DMS153 treated with DMSO at 0.1 percent for 48 hours (cell line): ENCODE data around the gene ASPHD1.
"Not testable (repeated sequence)": the region's sequence is repeated elsewhere in the genome, so short reads cannot be mapped to it uniquely, and the experiment has no call there.

Experiments used
- DNase-seq: peaks from one replicate; lab custom pipeline; 2025; ENCODE audit not compliant: unreplicated experiment; lab: John Stamatoyannopoulos, UW

Gene ASPHD1

DNA sequence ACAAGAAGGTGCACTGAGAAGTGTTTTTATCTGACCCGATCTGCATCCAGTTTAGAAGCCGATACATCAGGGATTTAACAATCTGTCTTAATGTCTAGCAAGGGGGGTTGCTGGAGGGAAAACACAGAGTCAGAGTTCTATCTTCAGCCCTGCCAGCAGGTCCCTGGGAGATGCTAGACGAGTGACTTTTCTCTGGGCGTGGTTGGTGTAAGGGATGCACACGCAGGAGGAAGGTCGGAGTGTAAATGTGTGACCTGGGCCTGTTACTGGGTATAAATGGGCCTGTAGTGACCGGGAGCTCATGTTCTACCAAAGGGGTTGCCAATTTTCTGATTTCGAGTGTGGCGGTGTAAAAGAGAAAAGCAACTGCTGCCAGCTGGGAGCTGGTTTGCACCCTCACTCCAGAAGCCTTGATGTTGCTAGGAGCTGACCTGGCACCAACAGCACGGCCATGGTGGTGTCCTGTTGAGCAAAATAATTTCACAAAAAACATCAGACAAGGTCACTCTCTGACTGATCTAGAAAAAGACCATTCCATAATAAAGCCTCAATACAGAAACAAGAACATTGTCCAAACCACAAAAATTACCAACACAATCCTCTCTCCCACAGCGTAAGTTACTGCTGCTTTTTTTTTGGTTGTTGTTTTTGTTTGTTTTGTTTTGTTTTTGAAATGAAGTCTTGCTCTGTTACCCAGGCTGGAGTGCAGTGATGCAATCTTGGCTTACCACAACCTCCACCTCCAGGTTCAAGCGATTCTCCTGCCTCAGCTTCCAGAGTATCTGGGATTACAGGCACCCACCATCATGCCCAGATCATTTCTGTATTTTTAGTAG lies 27.0 kb downstream of the ASPHD1 start:
- DNase-seq, result no peak

DNA sequence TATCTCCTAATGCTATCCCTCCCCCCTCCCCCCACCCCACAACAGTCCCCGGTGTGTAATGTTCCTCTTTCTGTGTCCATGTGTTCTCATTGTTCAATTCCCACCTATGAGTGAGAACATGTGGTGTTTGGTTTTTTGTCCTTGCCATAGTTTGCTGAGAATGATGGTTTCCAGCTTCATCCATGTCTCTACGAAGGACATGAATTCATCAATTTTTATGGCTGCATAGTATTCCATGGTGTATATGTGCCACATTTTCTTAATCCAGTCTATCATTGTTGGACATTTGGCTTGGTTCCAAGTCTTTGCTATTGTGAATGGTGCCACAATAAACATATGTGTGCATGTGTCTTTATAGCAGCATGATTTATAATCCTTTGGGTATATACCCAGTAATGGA lies 31.5 kb downstream of the ASPHD1 start:
- DNase-seq, result not testable (repeated sequence)

DNA sequence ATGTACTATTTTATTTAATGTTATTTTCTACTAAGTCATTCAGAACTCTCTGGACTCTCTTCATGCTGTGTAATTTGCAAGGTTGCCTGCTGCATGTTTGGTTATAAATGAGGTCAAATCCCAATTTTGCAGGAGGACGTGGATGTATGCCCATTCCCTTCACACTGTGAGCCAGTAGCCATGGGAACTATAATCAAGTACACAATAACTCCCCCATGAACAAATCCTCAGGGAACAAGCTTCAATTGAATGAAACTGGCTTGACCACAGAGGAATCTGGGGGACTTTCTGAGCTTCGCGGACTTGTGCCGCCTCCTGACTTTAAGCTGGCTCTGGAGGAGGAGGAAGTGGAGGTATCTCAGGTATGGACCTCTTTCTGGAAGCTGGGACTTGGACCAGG lies 40.4 kb downstream of the ASPHD1 start:
- DNase-seq, result no peak

DNA sequence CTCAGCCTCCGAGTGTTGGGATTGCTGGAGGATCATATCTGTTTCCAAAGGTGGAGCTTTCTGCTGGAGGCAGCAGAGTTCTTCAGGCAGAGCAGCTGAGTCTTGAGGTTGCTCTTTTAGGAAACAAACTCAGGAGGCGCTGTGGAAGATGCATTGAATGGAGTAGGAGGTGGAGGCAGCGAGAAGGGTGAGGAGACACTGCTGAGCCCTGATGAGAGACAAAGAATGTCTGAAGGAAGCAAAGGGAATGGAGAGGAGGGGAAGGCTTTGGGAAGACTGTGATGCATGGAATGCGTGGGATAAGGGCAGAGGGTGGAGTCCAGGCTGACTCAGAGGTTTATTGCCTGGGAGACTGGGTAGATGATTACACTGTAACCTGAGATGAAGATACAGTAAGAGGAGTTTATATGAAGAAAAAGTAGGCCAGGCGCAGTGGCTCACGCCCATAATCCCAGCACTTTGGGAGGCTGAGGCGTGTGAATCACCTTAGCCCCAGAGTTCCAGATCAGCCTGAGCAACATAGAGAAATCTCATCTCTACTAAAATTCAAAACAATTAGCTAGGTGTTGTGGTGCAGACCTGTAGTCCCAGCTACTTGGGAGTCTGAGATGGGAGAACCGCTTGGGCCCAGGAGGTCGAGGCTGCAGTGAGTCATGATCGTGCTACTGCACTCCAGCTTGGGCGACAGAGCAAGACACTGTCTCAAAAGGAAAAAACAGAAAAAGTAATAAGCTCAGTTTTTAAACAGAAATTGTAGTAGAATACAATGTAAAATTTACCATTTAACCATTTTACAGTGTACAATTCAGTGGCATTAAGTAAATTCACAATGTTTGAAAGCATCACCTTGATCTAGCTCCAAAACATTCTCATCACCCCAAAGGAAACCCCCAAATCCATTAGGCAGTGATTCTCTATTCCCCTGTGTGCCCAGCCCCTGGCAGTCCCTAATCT lies 43.8 kb downstream of the ASPHD1 start:
- no peak for DNase-seq

DNA sequence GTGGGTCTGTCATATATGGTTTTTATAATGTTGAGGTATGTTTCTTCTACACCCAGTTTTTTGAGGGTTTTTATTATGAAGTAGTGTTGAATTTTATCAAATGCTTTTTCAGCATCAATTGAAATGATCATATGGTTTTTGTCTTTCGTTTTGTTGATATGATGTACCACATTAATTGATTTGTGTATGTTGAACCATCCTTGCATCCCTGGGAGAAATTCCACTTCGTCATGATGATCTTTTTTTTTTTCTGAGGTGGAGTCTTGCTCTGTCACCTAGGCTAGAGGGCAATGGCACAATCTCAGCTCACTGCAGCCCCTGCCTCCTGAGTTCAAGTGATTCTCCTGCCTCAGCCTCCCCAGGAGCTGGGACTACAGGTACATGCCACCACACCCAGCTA lies 47.6 kb downstream of the ASPHD1 start:
- no peak for DNase-seq

DNA sequence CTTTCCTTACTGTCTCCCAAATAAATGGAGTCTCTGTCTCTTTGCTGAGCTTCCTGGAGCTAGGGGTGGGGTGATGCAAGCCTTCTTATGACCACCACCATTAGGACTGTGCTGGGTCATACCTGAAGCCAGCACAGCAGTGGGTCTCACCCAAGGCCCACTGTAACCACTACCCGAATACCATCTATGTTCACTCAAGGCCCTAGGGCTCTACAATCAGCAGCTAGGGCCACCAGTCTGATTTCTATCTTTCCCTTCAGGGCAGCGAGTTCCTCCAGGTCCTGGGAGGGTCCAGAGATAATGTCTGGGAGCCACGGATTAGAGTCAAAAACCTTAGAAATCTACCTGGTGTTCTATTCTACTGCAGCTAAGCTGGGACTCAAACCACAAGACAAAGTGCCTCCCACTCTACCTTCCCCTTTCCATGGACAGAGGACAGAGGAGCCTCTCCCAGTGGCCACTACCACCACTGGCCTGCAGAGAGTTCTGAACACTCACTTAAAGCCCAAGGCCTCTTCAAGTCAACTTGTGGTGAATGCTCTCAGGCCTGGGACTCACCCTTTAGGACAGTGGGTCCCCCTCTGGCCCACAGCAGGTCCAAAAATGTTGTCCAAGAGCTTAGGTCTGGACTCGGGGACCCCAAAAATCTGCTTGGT lies 50.6 kb downstream of the ASPHD1 start:
- DNase-seq, result no peak

DNA sequence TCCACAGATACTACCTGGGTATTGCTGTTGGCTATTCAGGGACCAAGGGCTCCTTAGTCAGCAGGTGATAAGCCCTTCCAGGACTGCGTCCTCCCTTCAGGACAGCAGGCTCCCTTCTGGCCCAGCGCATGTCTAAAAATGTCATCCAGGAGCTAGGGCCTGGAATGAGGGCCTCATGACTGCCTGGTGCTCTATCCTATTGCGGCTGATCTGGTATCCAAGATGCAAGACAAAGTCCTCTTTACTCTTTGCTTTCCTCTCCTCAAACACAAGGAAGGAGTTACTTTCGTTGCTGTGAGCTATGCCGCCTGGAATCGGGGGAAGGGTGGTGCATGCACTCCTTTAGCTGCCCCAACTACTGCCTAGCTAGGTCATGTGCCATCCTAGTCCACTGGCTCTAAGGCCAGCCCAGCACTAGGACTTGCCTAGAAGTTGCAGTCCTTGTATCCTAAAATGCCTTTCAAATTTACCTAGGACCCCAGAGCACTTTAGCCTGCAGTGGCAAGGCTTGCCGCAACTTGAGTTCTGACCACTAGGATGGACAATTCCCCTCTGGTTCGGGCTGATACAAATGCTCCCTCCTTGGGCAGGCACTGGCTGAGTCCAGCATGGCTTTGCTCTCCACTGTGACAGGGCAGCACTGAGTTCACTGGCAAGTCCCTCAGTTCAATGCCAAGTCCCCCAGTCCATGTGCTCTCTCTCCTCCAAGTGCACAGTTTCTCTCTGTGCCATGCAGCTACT lies 51.5 kb downstream of the ASPHD1 start:
- DNase-seq, result no peak
